Stimulated activated CD8-positive, alpha-beta memory T cell treated with anti-CD3 and anti-CD28 coated beads, Interleukin-4, amount 100 ng/mL, for 4 hours (primary cell): ENCODE measurements around the gene TRIM56.
A peak's percentile ranks its signal among the peaks of the same experiment; 100 is the strongest.
"Not testable (repeated sequence)": the region's sequence is repeated elsewhere in the genome, so short reads cannot be mapped to it uniquely, and the experiment has no call there.

Source experiments
- DNase-seq, 2 donors: peaks; one replicate each; pipeline ENCODE4 v3.0.0-alpha.2; 2020; ENCODE audit warnings: low read depth in 2 of 2, low spot score in 1 of 2

TRIM56 gene

GRCh38 chr7:101085162-101085964 is at the start of gene TRIM56:
TRIM56 (plus strand) TSS chr7:101085481; CDS start chr7:101087313, 1,832 bp downstream.
- DNase-seq = peak; percentile 42 to 56

- no peak for DNase-seq
These were observed 49.3 kb upstream of the TRIM56 start for GRCh38 chr7:101035941-101036340.

- not testable (repeated sequence) for DNase-seq
These were observed 44.0 kb upstream of the TRIM56 start for GRCh38 chr7:101041283-101041682.

- DNase-seq = peak in 1 of 2 donors; percentile 12
These were observed 26.9 kb upstream of the TRIM56 start for GRCh38 chr7:101058355-101058754.

GRCh38 chr7:101059620-101059942 is 25.7 kb upstream of the TRIM56 start:
- DNase-seq = no peak

- no peak for DNase-seq
These were observed 24.3 kb upstream of the TRIM56 start for GRCh38 chr7:101060992-101061391.

GRCh38 chr7:101064176-101064550 is 21.1 kb upstream of the TRIM56 start:
- DNase-seq = not testable (repeated sequence)

GRCh38 chr7:101065162-101065561 is 20.1 kb upstream of the TRIM56 start:
- DNase-seq = not testable (repeated sequence)

- no peak for DNase-seq
These were observed 19.0 kb upstream of the TRIM56 start for GRCh38 chr7:101066141-101066832.

GRCh38 chr7:101066833-101067177 is 18.5 kb upstream of the TRIM56 start:
- no peak for DNase-seq

GRCh38 chr7:101068401-101068800 is 16.9 kb upstream of the TRIM56 start:
- no peak for DNase-seq

GRCh38 chr7:101071362-101072104 is 13.7 kb upstream of the TRIM56 start:
- not testable (repeated sequence) for DNase-seq

- no peak for DNase-seq
These were observed 9.6 kb upstream of the TRIM56 start for GRCh38 chr7:101075646-101076045.

GRCh38 chr7:101076183-101076582 is 9.1 kb upstream of the TRIM56 start:
- DNase-seq = not testable (repeated sequence)

- DNase-seq = peak; percentile 58 to 82
These were observed 7.8 kb upstream of the TRIM56 start for GRCh38 chr7:101077303-101078086.

- DNase-seq = no peak
These were observed 3.8 kb upstream of the TRIM56 start for GRCh38 chr7:101081432-101081831.

GRCh38 chr7:101084865-101085161 is 468 bp upstream of the TRIM56 start:
- DNase-seq = no peak

- no peak for DNase-seq
These were observed 2.2 kb downstream of the TRIM56 start for GRCh38 chr7:101087334-101088068.

- no peak for DNase-seq
These were observed 2.8 kb downstream of the TRIM56 start for GRCh38 chr7:101088069-101088425.

GRCh38 chr7:101088858-101089529 is 3.7 kb downstream of the TRIM56 start:
- DNase-seq = no peak
